Gastroesophageal sphincter (tissue), 4 donors: ENCODE measurements around the gene USP16. TPM values are rescaled to one million over a fixed set of nuclear protein-coding genes. Genes with fewer than 3 reads are reported as not detected.
A peak's percentile ranks its signal among the peaks of the same experiment; 100 is the strongest.

Experiments used
- ATAC-seq: fragments of 150-250 bp; one replicate; pipeline ENCODE4 v1.9.1; 2016; ENCODE audit warnings: mild to moderate bottlenecking, moderate library complexity
- H3K27ac ChIP-seq, 4 donors: fragments of 200-600 bp; sonication (generic) in 3 of 4; 1 replicate in 3 of 4; 2 replicates in 1 of 4; pipeline ENCODE4 v1.5.1; 2016 to 2019
- H3K27me3 ChIP-seq: fragments of 200-600 bp; sonication (generic); one replicate; pipeline ENCODE4 v1.5.1; 2019
- H3K36me3 ChIP-seq, 2 donors: fragments of 200-600 bp; sonication (generic); one replicate each; pipeline ENCODE4 v1.5.1; 2019; ENCODE audit warnings: control low read depth in 1 of 2
- H3K4me1 ChIP-seq, 3 donors: fragments of 200-600 bp; sonication (generic); 1 replicate in 2 of 3; 2 replicates in 1 of 3; pipeline ENCODE4 v1.5.1; 2016 to 2019; ENCODE audit warnings: control low read depth in 2 of 3
- H3K4me3 ChIP-seq, 2 donors: fragments of 200-600 bp; sonication (generic); one replicate each; pipeline ENCODE4 v1.5.1; 2019; ENCODE audit warnings: mild to moderate bottlenecking in 1 of 2, moderate library complexity in 1 of 2
- H3K9me3 ChIP-seq, 3 donors: fragments of 200-600 bp; sonication (generic); one replicate each; pipeline ENCODE4 v1.5.1; 2017 to 2019; ENCODE audit warnings: control low read depth in 2 of 3
- EP300 ChIP-seq: sonication (generic); formaldehyde crosslinking; IDR thresholded peaks from one replicate; pipeline ENCODE4 v1.6.1; 2017; ENCODE audit warnings: antibody characterized with exemption, mild to moderate bottlenecking
- POLR2A ChIP-seq, 2 donors: fragments of 450-650 bp; IDR thresholded peaks; one replicate each; pipeline ENCODE4 v1.6.1; 2017; ENCODE audit warnings: antibody characterized with exemption in 2 of 2, mild to moderate bottlenecking in 2 of 2, moderate library complexity in 1 of 2
- POLR2AphosphoS5 ChIP-seq: sonication (generic); formaldehyde crosslinking; IDR thresholded peaks from one replicate; pipeline ENCODE4 v1.6.1; 2017; ENCODE audit warnings: antibody characterized with exemption
- WGBS, 2 donors: methylation state at CpG; one replicate each; pipeline ENCODE4 v1.1.5; 2018; ENCODE audit warnings: low coverage in 1 of 2; 5-methylcytosine and 5-hydroxymethylcytosine counted together
- total RNA-seq, 4 donors: library from RNA; depleted of rRNA; stranded (reverse); fragments of >200 nt; gene quantifications; one replicate each; pipeline ENCODE4 v1.1.0, GENCODE V29; 2016
- TF ChIP-seq, protein P1 (sequence below), 4 experiments: fragments of 200-600 bp in 2 of 4; fragments of 450-650 bp in 2 of 4; sonication (generic) in 1 of 4; IDR thresholded peaks; one replicate each; pipeline ENCODE4 v1.5.1; 2017 to 2019; ENCODE audit warnings: antibody characterized with exemption in 4 of 4, mild to moderate bottlenecking in 2 of 4, moderate library complexity in 2 of 4

Gene USP16
- total RNA-seq, 4 donors from 2014 or later = 37.4 to 65.4 (median 45.7) TPM

DNA sequence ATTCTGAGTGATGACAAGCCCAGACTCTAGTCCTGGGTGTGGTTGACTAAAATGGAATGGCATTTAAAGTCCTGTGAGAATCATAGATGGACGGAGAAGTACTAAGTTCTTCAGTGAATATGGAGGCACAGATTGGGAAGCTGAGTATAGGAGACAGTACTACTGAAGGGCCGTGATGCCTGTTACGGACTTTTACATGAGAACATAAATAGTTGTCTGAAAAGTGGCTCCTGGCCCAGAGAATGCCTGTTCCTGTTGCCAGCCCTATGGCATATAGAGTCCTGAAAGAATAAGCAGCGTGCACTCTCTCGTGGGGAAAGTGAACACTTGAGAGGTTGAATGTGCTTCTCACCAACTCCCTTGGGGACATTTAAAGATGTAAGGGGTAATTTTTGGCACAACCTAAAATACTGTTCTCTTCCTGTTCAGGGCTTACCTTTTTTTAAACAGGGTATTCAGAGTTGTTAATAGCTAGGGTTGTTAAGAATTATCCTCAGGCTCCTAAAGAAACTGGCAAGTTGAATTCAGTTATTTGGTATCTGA, 28.6 kb downstream of the USP16 start:
- Histone ChIP-seq H3K27ac (peak overlapping the region in 1 of 4 donors; percentile 25), H3K36me3 (peaks cover 3 to 97% of the 10 kb centered on the region in 2 donors), H3K27me3 (no peaks in the 10 kb centered on the region), H3K4me1 (peaks cover 0 to 7% (median 3%) of the 10 kb centered on the region in 3 donors), H3K4me3 (no peak overlapping the region), H3K9me3 (no peaks in the 10 kb centered on the region)
- TF ChIP-seq POLR2AphosphoS5 (no peak), EP300 (no peak), POLR2A (IDR thresholded peaks at IDR 0.05) (no peak)
- WGBS, 2 donors = 62 to 85% methylated on average over 3 to 5 of the region's 5 CpGs
- no peak for ATAC-seq

DNA sequence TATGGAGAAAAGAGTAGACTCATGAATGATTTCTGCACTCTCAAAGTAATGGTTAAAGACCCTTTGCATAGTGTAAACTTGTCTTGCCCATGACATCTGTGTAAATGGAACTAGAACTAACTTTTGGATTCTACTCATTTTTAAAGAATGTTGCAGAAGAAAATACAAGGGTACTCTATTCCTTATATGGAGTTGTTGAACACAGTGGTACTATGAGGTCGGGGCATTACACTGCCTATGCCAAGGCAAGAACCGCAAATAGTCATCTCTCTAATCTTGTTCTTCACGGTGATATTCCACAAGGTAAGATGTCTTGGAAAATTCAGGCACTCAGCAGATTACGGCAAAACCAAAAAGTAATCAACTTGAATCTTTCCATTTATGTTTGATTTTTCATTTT, 29.2 kb downstream of the USP16 start:
- no peaks in the 10 kb centered on the region for H3K27me3 ChIP-seq
- 50 to 60% methylated on average over 1 to 4 of the region's 4 CpGs for WGBS, 2 donors
- peaks cover 0 to 7% (median 3%) of the 10 kb centered on the region in 3 donors for H3K4me1 ChIP-seq
- H3K4me3 ChIP-seq = no peak overlapping the region
- ATAC-seq = no peak
- peaks cover 3 to 97% of the 10 kb centered on the region in 2 donors for H3K36me3 ChIP-seq
- peak overlapping the region in 1 of 4 donors; percentile 25 for H3K27ac ChIP-seq
- no peaks in the 10 kb centered on the region for H3K9me3 ChIP-seq
- TF ChIP-seq POLR2A (IDR thresholded peaks at IDR 0.05) = no peak
- no peak for TF ChIP-seq POLR2AphosphoS5
- TF ChIP-seq EP300 = no peak
- TF ChIP-seq, protein P1, sequence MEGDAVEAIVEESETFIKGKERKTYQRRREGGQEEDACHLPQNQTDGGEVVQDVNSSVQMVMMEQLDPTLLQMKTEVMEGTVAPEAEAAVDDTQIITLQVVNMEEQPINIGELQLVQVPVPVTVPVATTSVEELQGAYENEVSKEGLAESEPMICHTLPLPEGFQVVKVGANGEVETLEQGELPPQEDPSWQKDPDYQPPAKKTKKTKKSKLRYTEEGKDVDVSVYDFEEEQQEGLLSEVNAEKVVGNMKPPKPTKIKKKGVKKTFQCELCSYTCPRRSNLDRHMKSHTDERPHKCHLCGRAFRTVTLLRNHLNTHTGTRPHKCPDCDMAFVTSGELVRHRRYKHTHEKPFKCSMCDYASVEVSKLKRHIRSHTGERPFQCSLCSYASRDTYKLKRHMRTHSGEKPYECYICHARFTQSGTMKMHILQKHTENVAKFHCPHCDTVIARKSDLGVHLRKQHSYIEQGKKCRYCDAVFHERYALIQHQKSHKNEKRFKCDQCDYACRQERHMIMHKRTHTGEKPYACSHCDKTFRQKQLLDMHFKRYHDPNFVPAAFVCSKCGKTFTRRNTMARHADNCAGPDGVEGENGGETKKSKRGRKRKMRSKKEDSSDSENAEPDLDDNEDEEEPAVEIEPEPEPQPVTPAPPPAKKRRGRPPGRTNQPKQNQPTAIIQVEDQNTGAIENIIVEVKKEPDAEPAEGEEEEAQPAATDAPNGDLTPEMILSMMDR (IDR thresholded peaks at IDR 0.05) = no peak

DNA sequence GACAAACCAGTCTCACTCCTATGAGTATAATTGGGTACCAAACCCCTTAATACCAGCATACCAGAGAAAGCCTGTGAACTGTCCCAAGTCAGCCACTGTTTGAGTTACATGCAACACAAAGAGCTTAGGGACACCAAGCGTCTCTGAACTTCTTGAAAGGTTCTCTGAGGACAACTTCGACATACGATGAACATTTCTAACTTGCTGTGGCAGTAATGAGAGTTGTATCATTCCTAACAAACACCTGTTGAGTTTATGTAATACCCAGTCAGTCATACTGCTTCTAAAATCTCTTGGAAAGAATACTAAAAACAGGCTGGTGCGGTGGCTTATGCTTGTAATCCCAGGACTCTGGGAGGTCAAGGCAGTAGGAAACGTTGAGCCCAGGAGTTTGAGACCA, 30.6 kb downstream of the USP16 start:
- Histone ChIP-seq H3K4me1 (peaks cover 0 to 9% (median 3%) of the 10 kb centered on the region in 3 donors), H3K36me3 (peaks cover 3 to 97% of the 10 kb centered on the region in 2 donors), H3K9me3 (no peaks in the 10 kb centered on the region), H3K27me3 (no peaks in the 10 kb centered on the region), H3K4me3 (no peak overlapping the region), H3K27ac (no peak overlapping the region)
- 85 to 86% methylated on average over 5 of the region's 5 CpGs for WGBS, 2 donors
- TF ChIP-seq, protein P1 (IDR thresholded peaks at IDR 0.05) = no peak
- TF ChIP-seq EP300 (no peak), POLR2A (IDR thresholded peaks at IDR 0.05) (no peak), POLR2AphosphoS5 (no peak)
- ATAC-seq = no peak

DNA sequence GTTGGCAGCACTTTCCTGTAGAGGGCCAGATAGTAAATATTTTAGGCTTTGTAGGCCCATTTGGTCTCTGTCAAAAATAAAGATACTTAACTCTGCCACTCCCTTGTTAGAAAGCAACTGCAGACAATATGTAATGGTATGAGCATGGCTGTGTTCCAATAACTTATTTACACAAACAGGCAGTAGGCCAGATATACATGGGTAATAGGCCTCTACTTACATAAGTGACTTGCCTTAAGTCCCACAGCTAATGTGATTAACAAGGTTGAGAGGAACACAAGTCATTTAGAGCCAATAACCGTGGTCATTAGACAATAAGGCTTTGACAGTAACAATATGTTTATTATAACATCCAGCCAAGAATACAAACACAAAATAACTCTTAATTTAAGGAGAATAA, 31.5 kb downstream of the USP16 start:
- H3K27me3 ChIP-seq = no peaks in the 10 kb centered on the region
- no peak for TF ChIP-seq POLR2A (IDR thresholded peaks at IDR 0.05)
- TF ChIP-seq EP300 = no peak
- TF ChIP-seq, protein P1 (IDR thresholded peaks at IDR 0.05) = no peak
- TF ChIP-seq POLR2AphosphoS5 = no peak
- ATAC-seq = no peak
- H3K4me3 ChIP-seq = no peak overlapping the region
- H3K4me1 ChIP-seq = peaks cover 0 to 18% (median 3%) of the 10 kb centered on the region in 3 donors
- no peak overlapping the region for H3K27ac ChIP-seq
- H3K9me3 ChIP-seq = no peaks in the 10 kb centered on the region
- peaks cover 6 to 97% of the 10 kb centered on the region in 2 donors for H3K36me3 ChIP-seq
- WGBS, 2 donors = 77 to 78% methylated on average over 1 of the region's 1 CpG

DNA sequence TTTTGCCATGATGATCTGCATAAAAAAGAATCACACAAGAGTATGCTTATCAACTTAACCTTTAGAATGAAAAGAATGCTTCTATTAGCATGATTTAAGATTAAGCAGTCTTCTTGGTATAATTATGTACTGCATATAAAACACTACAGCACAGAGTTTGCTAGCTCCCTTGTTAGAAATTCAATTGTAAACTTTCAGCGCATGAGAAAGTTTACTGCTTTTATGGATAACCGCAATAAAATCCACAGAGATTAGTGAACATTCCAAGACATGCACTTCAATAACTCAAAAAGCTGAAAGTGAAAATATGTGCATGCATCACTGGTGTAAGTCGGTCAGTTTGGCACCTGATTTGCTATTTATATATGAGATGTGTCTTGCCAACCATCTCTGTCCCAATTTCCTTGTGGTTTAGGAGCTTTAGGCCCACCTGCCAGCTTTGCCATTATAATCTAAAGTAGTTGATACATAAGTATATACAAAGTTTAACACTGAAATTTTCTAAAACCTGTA, 32.1 kb downstream of the USP16 start:
- 71 to 86% methylated on average over 3 of the region's 3 CpGs for WGBS, 2 donors
- TF ChIP-seq POLR2AphosphoS5 = no peak
- no peak for TF ChIP-seq EP300
- no peak for TF ChIP-seq POLR2A (IDR thresholded peaks at IDR 0.05)
- TF ChIP-seq, protein P1 (IDR thresholded peaks at IDR 0.05) = no peak
- Histone ChIP-seq H3K4me1 (peaks cover 0 to 21% (median 3%) of the 10 kb centered on the region in 3 donors), H3K27me3 (no peaks in the 10 kb centered on the region), H3K27ac (no peak overlapping the region), H3K4me3 (no peak overlapping the region), H3K36me3 (peaks cover 6 to 97% of the 10 kb centered on the region in 2 donors), H3K9me3 (no peaks in the 10 kb centered on the region)
- ATAC-seq = no peak
